ENCODE measurements around the gene TTYH1.

TTYH1 gene

GRCh38 chr19:54420383-54421168 lies 5.3 kb downstream of the TTYH1 start:
- Histone ChIP-seq H3K36me3 (ENCODE audit: control insufficient read depth, insufficient read depth, low read length) (no peaks in the 10 kb centered on the region), H3K27me3 (ENCODE audit: control insufficient read depth, insufficient read depth, low read length) (peaks cover 8% of the 10 kb centered on the region), H3K4me1 (no peaks in the 10 kb centered on the region), H3K9ac (no peak overlapping the region), H3K79me2 (no peaks in the 10 kb centered on the region), H3K4me2 (ENCODE audit: low read length) (no peak overlapping the region), H3K4me3 (ENCODE audit: low read depth, low read length) (no peak overlapping the region), H3K9me3 (ENCODE audit: control insufficient read depth, low read length) (no peaks in the 10 kb centered on the region), H3K27ac (no peak overlapping the region), H2AFZ (peak overlapping the region; percentile 28)
- no peak for TF ChIP-seq CTCF (IDR thresholded peaks at IDR 0.05)

GRCh38 chr19:54421169-54421516 lies 5.9 kb downstream of the TTYH1 start:
- Histone ChIP-seq H2AFZ (no peak overlapping the region), H3K4me2 (ENCODE audit: low read length) (no peak overlapping the region), H3K79me2 (no peaks in the 10 kb centered on the region), H3K9ac (no peak overlapping the region), H3K9me3 (ENCODE audit: control insufficient read depth, low read length) (no peaks in the 10 kb centered on the region), H3K36me3 (ENCODE audit: control insufficient read depth, insufficient read depth, low read length) (no peaks in the 10 kb centered on the region), H3K27ac (no peak overlapping the region), H3K4me1 (no peaks in the 10 kb centered on the region), H3K27me3 (ENCODE audit: control insufficient read depth, insufficient read depth, low read length) (peaks cover 8% of the 10 kb centered on the region), H3K4me3 (ENCODE audit: low read depth, low read length) (no peak overlapping the region)
- no peak for TF ChIP-seq CTCF (IDR thresholded peaks at IDR 0.05)

GRCh38 chr19:54421521-54421920 lies 6.3 kb downstream of the TTYH1 start:
- Histone ChIP-seq H3K79me2 (no peaks in the 10 kb centered on the region), H3K9ac (no peak overlapping the region), H3K9me3 (ENCODE audit: control insufficient read depth, low read length) (no peaks in the 10 kb centered on the region), H3K36me3 (ENCODE audit: control insufficient read depth, insufficient read depth, low read length) (no peaks in the 10 kb centered on the region), H2AFZ (no peak overlapping the region), H3K4me3 (ENCODE audit: low read depth, low read length) (no peak overlapping the region), H3K4me1 (no peaks in the 10 kb centered on the region), H3K27ac (no peak overlapping the region), H3K27me3 (ENCODE audit: control insufficient read depth, insufficient read depth, low read length) (peaks cover 8% of the 10 kb centered on the region), H3K4me2 (ENCODE audit: low read length) (no peak overlapping the region)
- no peak for TF ChIP-seq CTCF (IDR thresholded peaks at IDR 0.05)

GRCh38 chr19:54422136-54422535 lies 6.9 kb downstream of the TTYH1 start:
- H3K4me2 ChIP-seq (ENCODE audit: low read length), result no peak overlapping the region
- TF ChIP-seq CTCF (IDR thresholded peaks at IDR 0.05), result no peak
- H3K9me3 ChIP-seq (ENCODE audit: control insufficient read depth, low read length), result no peaks in the 10 kb centered on the region
- H2AFZ ChIP-seq, result no peak overlapping the region
- no peak overlapping the region for H3K4me3 ChIP-seq (ENCODE audit: low read depth, low read length)
- H3K4me1 ChIP-seq, result no peaks in the 10 kb centered on the region
- no peak overlapping the region for H3K9ac ChIP-seq
- H3K27ac ChIP-seq, result no peak overlapping the region
- H3K36me3 ChIP-seq (ENCODE audit: control insufficient read depth, insufficient read depth, low read length), result no peaks in the 10 kb centered on the region
- no peaks in the 10 kb centered on the region for H3K79me2 ChIP-seq
- H3K27me3 ChIP-seq (ENCODE audit: control insufficient read depth, insufficient read depth, low read length), result peaks cover 8% of the 10 kb centered on the region

GRCh38 chr19:54424201-54424600 lies 8.9 kb downstream of the TTYH1 start:
- H3K4me3 ChIP-seq (ENCODE audit: low read depth, low read length), result no peak overlapping the region
- H3K27me3 ChIP-seq (ENCODE audit: control insufficient read depth, insufficient read depth, low read length), result peaks cover 8% of the 10 kb centered on the region
- H3K4me2 ChIP-seq (ENCODE audit: low read length), result no peak overlapping the region
- no peak overlapping the region for H3K9ac ChIP-seq
- H3K27ac ChIP-seq, result no peak overlapping the region
- no peaks in the 10 kb centered on the region for H3K9me3 ChIP-seq (ENCODE audit: control insufficient read depth, low read length)
- TF ChIP-seq CTCF (IDR thresholded peaks at IDR 0.05), result no peak
- H3K36me3 ChIP-seq (ENCODE audit: control insufficient read depth, insufficient read depth, low read length), result no peaks in the 10 kb centered on the region
- H3K4me1 ChIP-seq, result no peaks in the 10 kb centered on the region
- H3K79me2 ChIP-seq, result no peaks in the 10 kb centered on the region
- no peak overlapping the region for H2AFZ ChIP-seq
